Tibial nerve (tissue), 4 donors: ENCODE results near the gene CDPF1.

Source experiments
- EP300 ChIP-seq, 2 donors: sonication (generic); formaldehyde crosslinking; IDR thresholded peaks; one replicate each; pipeline ENCODE4 v1.6.1; 2017; ENCODE audit warnings: antibody characterized with exemption in 2 of 2, mild to moderate bottlenecking in 1 of 2
- TF ChIP-seq, protein P1 (sequence below), 5 experiments: fragments of 200-600 bp in 3 of 5; fragments of 450-650 bp in 2 of 5; sonication (generic) in 3 of 5; IDR thresholded peaks; one replicate each; pipeline ENCODE4 v1.5.1; 2016 to 2019; ENCODE audit warnings: antibody characterized with exemption in 5 of 5, mild to moderate bottlenecking in 3 of 5, moderate library complexity in 2 of 5

DNA sequence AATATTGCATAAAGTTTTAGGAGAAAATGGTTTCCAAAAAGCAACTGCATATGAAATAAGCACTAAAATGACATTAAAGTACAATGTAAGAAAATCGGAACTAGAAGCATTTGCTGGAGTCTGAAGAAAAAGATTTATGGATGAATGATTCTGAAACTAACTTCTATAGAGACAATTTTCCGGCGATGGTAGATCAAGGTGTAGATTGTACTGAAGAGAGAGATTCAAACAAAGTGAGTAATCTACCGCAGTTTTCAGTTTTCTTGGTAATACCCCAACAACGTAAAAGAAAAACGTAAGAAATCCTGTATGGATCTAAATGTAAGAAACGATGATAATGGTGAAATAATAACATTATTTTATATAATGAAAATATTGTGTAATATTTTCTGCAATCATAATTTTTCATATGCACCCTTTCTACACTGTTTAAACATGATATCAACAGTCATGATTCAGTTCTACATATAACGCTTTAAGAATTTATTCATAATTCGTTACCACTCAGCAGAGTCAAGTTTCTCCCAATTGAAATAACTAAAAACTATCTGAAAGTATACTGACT, 1.8 kb upstream of the CDPF1 start:
- TF ChIP-seq, protein P1, sequence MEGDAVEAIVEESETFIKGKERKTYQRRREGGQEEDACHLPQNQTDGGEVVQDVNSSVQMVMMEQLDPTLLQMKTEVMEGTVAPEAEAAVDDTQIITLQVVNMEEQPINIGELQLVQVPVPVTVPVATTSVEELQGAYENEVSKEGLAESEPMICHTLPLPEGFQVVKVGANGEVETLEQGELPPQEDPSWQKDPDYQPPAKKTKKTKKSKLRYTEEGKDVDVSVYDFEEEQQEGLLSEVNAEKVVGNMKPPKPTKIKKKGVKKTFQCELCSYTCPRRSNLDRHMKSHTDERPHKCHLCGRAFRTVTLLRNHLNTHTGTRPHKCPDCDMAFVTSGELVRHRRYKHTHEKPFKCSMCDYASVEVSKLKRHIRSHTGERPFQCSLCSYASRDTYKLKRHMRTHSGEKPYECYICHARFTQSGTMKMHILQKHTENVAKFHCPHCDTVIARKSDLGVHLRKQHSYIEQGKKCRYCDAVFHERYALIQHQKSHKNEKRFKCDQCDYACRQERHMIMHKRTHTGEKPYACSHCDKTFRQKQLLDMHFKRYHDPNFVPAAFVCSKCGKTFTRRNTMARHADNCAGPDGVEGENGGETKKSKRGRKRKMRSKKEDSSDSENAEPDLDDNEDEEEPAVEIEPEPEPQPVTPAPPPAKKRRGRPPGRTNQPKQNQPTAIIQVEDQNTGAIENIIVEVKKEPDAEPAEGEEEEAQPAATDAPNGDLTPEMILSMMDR (IDR thresholded peaks at IDR 0.05) = no peak
- TF ChIP-seq EP300 (IDR thresholded peaks at IDR 0.05) = no peak
